T-helper 2 cell (primary cell): ENCODE results near the gene KPNA5.
A peak's percentile ranks its signal among the peaks of the same experiment; 100 is the strongest.
"Not testable (repeated sequence)": the region's sequence is repeated elsewhere in the genome, so short reads cannot be mapped to it uniquely, and the experiment has no call there.

Experiments used
- DNase-seq, 5 experiments: peaks; one replicate each; pipeline versions ENCODE4 v3.0.0 to v3.0.0-alpha.2; 2012 to 2022
- total RNA-seq, 2 donors: gene quantifications; one replicate each; lab custom pipeline; 2026; lab: John Stamatoyannopoulos, UW

The KPNA5 gene
- total RNA-seq: 43.0 to 64.2 reads per million in 2 donors

DNA sequence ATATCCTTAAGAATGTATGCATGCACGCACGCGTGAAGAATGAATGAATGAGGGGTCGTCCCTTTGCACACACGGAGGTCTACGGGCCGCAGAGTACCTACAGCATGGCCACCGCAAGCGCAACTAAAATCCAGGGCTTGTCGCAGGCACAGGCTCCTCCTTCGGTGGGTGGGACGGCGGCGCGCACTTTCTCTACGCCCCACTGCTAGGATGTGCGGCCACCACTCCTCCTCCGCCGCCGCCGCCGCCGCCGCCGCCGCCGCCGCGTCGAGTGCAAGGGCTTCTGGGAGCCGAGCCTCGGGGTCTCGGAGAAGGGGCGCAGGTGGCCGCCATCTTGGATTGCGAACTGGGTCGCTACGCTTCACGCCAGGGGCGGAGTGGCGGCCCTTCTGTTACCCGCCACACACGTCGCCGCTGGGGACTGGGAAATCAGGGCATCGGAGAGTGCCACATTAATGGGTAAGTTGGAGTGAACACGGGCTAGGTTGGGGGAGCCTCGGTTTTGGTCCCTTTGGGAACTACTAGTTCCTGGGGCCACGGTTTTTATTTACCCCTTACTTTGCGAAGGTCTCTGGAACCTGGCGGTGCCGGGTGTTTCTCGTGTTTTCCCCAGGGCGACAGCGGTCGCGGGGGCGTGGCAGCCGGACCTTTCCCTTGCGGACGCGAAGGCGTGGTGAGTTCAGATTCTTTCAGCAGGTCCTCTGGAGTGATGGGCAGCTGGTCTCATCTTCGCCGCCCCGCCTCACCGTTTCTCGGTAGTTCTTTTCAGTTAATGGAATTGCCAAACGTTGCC, at the start of gene KPNA5:
Gene KPNA5 (plus strand): TSS at position 332 of the 793 bp plus-strand sequence. CDS start 124 bp downstream, at position 456.
- peak; percentile 77 to 98 (median 87) for DNase-seq

- no peak for DNase-seq
These were observed 49.5 kb upstream of the KPNA5 start for GRCh38 chr6:116631379-116631990.

GRCh38 chr6:116633685-116634084, 47.3 kb upstream of the KPNA5 start:
- DNase-seq: peak in 1 of 5 experiments; percentile 16

DNA sequence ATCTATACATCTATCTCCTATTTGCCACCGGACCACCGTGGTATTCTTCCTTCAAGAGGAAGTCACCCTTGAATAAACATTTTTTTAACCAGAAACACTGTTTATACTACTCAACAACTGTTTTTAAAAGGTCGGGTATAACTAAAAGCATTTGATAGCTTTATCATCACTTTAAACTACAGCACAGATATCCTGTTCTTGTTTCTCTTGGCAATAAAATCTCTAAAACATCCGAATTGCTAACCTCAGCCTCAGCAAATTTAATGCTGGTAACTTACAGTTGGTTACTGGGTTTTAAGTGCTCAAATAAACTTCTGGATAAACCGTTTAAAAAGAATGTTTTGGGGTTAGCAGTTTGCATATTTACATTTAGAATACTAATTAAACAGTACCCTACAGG, 32.9 kb upstream of the KPNA5 start:
- no peak for DNase-seq

DNA sequence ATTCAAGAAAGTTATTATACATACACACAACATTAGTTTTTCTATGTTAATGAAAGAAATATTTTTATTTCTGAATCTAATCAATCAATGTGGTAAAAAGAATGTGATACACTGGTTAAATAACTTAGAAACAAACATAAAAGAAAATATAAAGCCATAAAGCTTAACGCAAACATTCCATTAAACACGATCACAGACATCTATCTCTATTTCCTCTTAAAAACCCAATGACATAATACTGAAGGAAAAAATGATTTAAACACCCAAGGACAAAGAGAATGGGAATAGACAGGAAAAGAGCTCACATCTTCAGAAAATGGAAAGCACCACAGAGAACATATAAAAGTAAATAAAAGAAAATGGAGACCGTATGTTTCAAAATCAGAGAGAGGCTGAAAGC, 31.9 kb upstream of the KPNA5 start:
- DNase-seq: no peak

DNA sequence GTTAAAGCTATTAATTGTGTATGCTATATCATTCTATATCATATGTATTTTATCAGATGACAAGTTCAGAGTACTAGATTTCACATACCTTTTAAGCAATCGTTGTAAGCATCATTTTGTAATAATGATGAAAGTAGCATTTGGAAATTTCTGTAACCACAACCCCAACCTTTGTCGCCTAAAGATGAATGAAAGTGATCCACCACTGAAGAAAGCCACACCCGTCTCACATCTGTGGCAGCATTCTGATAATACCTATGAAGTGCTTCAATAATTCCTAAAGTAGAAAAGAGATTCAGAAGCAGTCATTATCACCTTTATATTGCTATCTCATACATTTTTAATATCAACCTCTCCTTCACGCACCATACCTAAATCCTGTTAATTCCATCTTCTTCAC, 29.1 kb upstream of the KPNA5 start:
- DNase-seq: peak in 1 of 5 experiments; percentile 19

DNA sequence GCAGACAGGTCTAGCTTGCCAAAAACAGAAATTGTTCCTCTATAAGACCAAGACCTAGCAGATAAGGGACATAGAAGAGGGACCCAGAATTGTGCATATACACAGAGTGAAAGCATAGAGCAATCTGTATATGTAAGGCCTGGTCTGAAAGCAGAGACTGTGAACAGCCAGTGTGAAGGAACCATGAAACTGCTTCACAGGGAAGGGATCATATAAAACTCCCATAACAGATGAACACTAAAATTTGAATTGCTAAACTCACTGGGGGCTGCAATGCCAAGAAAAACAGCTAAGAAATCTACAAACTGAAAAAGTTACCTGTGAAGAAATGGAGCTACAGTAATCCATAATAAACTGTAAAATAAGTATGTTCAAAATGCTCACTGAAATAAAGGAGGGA, 19.4 kb upstream of the KPNA5 start:
- DNase-seq: no peak

DNA sequence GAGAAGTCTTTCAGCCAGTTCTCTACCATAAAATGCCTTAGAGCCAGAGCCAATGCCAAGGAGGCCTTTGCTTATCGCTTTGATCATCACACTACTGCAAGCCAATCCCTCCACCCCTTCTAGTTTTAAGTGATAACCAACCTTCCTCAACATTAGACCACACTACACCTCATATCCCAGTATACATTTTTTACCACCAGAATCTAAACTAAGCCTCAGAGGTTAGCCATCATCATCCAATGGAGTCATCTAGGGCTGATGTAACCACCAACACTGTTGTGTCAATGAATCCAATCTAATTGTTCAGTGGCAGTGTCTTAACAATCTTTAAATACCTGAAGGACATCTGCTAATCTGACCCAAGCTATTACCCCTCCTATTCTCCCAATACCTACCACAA, 18.8 kb upstream of the KPNA5 start:
- peak in 1 of 5 experiments; percentile 56 for DNase-seq

GRCh38 chr6:116663308-116663707, 17.7 kb upstream of the KPNA5 start:
- no peak for DNase-seq

DNA sequence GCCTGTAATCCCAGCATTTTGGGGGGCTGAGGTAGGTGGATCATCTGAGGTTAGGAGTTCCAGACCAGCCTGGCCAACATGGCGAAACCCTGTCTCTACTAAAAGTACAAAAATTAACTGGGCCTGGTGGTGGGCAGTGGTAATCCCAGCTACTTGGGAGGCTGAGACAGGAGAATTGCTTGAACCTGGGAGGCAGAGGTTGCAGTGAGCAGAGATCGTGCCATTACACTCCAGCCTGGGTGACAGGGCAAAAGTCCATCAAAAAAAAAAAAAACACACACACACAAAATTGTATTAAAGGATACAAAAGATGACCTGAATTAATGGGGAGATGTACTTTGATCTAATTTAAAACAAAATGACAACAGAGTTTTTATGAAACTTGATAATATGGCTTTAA, 16.8 kb upstream of the KPNA5 start:
- not testable (repeated sequence) for DNase-seq

- no peak for DNase-seq
These were observed 15.5 kb upstream of the KPNA5 start for GRCh38 chr6:116665464-116665863.

DNA sequence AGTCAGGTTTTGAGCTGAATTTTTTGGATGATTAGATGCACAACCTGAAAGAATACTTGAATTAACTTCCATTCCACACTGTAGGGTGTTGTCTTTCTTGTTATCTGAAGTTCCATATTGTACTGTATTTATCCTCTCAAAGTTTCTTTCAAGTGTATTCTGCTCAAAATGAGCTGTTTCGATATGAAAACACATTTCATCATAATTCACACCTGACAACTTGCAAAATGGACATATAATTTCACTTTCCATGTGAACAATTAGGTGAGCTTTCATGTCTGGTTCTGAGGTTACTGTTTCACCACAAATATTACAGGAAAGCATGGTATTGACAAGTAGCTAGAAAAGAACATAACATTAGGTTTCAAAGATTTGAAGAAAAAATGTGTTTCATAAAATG, 14.1 kb upstream of the KPNA5 start:
- DNase-seq: peak in 1 of 5 experiments; percentile 60

GRCh38 chr6:116667623-116668022, 13.4 kb upstream of the KPNA5 start:
- no peak for DNase-seq

DNA sequence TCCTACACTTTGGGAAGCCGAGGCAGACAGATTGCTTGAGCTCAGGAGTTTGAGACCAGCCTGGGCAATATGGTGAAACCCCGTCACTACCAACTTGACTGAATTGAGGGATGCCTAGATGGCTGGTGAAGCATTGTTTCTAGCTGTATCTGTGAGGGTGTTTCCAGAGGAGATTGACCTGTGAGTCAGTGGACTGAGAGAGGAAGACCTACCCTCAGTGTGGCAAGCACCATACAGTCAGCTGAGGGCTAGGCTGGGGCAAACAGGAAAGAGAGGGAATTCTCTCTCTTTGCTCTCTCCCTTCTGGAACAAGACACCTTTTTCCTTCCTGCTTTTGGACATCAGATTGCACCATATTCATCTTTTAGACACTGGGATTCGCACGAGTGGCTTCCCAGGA, 8.7 kb upstream of the KPNA5 start:
- no peak for DNase-seq

- no peak for DNase-seq
These were observed 5.0 kb upstream of the KPNA5 start for GRCh38 chr6:116676021-116676420.

DNA sequence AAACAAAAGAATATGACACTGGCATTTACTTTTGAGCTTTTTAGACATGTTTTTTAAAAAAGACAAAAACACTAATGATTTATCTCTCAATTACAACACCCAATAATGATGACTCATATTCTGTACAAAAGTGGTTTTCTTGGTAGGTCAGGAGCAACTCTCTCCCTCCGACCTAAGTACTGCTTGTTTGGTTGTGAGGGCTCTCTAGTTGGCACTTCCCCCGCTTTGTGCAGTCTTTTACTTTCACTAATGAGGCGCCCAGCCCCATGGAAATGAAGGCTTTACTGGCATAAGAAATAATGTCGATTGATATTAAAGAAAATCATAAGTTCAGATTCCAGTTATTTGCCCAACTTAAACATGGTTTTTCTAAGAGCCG, 1.3 kb downstream of the KPNA5 start:
- peak in 3 of 5 experiments; percentile 13 to 83 (median 31) for DNase-seq

DNA sequence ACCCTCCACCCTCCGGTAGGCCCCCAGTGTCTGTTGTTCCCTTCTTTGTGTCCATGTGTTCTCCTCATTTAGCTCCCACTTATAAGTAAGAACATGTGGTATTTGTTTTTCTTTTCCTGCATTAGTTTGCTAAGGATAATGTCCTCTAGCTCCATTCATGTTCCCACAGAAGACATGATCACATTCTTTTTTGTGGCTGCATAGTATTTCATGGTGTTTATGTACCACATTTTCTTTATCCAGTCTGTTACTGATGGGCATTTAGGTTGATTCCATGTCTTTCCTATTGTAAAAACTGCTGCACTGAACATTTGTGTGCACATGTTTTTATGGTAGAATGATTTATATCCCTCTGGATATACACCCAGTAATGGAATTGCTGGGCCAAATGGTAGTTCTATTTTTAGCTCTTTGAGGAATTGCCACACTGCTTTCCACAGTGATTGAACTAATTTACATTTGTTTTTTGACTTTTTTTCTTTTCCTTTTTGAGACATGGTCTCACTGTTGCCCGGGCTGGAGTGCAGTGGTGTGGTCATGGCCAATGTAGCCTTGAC, 4.5 kb downstream of the KPNA5 start:
- DNase-seq: no peak

DNA sequence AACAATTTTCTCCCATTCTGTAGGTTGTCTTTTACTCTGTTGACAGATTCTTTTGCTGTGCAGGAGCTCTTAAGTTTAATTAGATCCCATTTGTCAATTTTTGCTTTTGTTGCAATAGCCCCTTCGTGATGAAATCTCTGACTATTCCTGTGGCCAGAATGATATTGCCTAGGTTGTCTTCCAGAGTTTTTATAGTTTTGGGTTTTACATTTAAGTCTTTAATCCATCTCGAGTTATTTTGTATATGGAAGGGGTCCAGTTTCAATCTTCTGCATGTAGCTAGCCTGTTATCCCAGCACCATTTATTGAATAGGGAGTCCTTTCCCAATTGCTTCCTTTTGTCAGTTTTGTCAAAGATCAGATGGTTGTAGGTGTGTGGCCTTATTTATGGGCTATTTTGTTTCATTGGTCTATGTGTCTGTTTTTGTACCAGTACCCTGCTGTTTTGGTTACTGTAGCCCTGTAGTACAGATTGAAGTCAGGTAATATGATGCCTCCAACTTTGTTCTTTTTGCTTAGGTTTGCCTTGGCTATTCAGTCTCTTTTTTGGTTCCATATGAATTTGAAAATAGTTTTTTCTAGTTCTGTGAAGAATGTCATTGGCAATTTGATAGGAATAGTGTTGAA, 5.6 kb downstream of the KPNA5 start:
- not testable (repeated sequence) for DNase-seq

- DNase-seq: no peak
These were observed 10.1 kb downstream of the KPNA5 start for GRCh38 chr6:116691154-116691553.

DNA sequence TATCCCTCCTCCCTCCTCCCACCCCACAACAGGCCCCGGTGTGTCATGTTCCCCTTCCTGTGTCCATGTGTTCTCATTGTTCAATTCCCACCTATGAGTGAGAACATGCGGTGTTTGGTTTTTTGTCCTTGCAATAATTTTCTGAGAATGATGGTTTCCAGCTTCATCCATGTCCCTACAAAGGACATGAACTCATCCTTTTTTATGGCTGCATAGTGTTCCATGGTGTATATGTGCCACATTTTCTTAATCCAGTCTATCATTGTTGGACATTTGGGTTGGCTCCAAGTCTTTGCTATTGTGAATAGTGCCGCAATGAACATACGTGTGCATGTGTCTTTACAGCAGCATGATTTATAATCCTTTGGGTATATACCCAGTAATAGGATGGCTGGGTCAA, 11.9 kb downstream of the KPNA5 start:
- DNase-seq: not testable (repeated sequence)

- DNase-seq: not testable (repeated sequence)
These were observed 12.3 kb downstream of the KPNA5 start for GRCh38 chr6:116693275-116693674.

DNA sequence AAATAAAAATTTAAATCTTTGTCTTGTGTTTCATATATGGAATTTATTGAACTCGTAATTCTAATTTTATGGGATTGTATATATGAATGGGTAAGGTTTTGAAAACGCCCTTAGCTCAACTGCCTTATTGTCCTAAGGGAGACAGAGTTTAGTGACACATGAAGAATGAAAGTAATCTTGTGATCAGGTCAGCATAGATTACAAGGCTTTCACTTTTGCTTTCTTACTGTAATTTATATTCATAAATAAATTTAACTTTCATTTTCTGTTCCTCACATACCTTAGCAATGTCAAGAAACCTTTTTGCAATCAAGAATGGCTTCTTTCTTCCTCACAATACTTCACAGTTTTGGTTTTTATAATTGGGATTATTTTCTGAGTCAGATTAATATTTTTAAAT, 14.4 kb downstream of the KPNA5 start:
- DNase-seq: peak in 2 of 5 experiments; percentile 9 to 38

DNA sequence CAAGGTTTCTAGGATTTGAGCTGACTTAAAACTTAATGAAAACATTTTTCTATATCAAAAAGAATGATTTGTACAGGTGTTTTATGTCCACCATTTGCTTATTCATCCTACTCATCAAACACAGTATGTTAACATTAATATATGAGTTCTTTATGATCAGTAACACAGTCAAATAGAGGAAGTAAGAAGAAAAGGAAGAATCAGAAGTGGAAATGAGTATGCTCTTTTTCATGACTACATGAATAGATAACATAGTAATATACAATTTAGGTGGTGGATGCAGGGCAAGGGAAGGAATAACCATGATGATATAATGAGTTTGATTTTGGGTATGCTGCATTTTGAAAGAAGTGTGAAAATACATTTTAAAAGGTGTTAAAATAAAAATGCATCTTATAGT, 16.5 kb downstream of the KPNA5 start:
- no peak for DNase-seq
